NCI-H1417 treated with DMSO at 0.1 percent for 48 hours (cell line): Measurements from ENCODE around the gene AKAP13.

Experiments
- DNase-seq: peaks from one replicate; lab custom pipeline; 2025; lab: John Stamatoyannopoulos, UW

AKAP13 gene

DNA sequence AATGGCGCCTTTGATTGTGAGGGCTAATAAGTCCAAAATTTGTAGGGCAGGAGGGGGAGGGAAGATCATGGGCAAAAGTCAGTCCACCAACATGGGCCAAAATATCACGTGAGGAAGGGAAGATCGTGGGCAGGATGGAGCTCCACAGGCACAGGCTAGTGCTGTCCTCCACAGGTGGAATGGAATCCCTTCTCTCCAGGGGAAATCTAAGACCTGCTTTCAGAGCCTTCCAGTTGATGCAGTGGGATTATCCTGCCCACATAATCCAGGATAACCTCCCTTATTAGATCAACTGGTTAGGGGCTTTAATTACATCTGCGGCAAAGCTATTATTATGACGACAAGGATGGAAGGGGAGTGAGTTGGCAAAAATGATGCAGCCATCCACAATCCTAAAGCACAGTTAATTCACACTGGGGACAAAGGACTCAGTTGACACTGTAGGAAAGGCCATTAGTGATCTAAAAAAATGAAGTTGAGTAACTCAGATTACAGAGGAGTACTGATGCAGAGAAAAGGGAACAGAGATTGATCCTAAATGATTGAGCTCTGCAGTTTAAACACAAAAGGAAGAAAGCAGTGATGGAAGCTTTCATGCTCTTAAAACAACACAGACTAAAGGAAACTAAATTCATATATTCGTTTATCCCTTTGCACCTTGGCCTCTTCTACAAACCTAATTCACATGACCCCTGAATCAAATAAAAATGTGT lies 159.8 kb downstream of the AKAP13 start:
- no peak for DNase-seq

DNA sequence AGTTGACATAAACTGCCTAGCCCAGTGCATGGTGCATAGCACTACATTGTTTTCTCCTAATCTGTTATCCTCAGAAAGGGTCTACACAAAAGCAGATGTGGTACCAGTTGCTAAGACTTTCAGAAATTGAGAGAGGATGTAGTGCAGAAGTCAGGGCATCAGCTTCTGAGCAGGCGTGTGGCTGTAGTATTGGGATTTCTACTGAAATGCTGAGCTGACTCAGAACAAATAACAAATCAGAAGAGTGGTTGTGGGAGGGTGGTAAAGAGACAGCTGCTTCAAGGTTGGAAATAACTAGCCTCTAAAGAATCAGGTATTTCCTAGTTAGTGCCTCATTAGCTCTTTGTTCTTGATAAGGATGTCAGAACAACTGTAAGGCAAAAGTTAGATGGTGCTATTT lies 161.3 kb downstream of the AKAP13 start:
- no peak for DNase-seq

DNA sequence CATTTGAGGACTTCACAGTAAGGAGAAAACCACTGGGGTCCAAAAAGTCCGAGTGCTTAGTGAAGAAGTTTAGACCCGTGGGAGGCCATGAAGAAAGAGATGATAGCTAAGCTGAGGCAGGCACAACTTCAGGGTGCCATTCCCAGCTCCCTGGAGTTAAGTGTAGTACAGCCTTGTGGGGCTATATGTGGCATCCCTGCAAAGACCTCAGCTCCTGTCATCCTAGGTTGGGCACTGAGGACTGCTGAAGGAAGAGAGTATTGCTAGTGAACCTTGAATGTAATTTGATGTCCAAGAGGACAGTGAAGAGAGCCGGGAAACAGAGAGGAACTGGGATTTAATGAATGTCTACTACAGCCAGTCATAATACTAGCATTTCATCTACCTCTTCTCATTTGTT lies 162.1 kb downstream of the AKAP13 start:
- DNase-seq: no peak

DNA sequence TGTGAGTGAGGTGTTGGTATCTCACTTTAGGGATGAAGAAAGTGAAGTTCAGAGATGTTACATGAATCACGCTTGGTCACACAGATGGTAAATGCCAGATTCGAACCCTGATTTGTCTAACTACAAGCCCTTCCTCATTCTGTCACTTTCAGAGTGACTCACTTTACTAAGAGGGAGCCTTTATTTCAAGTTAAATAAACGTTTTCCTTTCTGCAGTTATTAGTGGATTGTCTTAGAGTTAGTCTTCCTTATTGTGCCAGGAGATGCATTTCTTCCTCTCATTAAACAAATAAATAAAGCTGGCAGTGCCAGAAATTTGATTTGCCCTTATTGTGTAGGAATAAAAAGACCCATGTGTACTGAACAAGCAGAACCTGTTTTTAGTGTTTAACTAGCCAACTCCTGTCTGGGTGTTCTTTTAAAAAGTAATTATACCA lies 162.5 kb downstream of the AKAP13 start:
- peak; percentile 93 for DNase-seq

DNA sequence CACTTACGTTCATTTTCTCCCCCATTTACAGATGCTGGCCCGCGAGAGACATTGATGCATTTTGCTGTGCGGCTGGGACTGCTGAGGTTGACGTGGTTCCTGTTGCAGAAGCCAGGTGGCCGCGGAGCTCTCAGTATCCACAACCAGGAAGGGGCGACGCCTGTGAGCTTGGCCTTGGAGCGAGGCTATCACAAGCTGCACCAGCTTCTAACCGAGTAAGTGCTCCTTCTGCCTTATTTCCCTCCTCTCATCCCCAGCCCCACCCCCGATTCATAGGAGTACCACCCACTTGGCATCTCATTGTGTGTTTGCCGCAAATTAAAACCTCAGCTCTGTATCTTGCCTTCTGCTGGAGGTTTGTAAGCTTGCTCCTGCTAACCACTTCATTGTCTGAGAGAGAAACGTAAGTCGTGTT lies 163.3 kb downstream of the AKAP13 start:
- peak; percentile 87 for DNase-seq

DNA sequence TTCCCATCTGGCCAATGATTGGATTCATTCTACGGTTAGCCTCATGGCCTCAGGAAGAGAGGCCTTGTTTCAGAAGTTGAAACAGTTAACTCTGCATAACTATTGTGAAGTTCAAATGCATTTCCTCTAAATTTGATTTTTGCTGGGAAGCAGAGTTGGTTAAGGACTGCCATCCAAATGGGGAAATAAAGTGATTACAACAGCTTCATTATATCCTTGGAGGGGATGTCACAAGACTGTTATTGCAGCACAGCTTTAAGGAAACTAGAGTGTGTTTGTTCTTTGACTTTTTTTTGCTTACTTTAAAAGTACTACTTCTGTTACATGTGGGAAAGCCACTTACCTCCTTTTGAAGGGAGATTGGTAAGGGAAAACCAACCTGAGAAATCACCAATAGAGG lies 164.8 kb downstream of the AKAP13 start:
- no peak for DNase-seq

DNA sequence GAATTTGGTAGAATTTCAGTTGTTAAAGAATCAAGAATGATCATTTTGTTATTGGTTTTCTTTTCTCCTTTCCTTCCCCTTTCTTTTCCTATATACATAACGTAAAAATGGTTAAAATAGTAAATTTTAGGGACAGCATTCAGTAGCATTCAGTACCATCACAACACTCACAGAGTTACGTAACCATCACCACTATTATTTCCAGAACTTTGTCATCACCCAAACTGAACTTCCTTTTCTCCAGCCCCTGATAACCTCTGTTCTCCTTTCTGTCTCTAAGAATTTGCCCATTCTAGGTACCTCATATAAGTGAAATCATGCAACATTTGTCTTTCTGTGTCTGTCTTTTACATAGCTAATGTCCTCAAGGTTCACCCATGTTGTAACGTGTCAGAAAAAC lies 165.3 kb downstream of the AKAP13 start:
- DNase-seq: no peak

DNA sequence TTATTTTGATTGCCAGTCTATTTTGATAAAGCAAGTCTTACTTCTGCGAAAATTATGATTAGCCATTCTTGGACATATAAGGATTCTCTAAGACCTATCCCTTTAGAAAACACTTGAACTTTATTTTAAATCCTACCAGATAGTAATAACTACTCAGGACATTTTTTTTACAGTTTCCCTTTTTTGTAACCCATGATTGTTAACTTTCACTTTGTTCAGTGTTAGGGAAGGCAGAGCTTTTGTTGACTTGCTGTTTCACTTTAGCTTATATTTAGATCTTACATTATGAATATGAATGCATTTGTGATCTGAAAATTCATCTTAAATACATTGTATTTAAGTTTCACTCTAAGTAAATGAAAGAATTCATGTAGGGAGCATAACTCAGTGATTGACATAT lies 167.0 kb downstream of the AKAP13 start:
- DNase-seq: no peak

DNA sequence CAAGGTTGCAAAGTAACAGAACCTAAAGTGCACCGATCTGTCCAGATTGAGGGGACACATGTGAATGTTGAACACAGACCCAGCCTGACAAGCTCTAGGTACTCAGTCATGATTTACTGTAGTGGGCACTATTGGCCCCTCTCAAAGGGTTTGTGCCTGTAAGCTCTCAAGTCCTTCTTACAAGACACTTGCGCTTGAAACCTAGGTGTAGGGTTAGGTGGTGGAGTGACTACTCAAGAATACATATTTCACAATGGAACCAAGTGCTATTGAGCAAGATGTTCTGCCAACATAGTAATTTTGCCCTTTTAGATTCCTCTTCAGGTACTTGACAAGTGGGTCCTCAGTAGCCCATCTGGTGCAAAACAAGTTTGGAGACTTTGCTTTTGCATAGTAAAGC lies 169.9 kb downstream of the AKAP13 start:
- no peak for DNase-seq

DNA sequence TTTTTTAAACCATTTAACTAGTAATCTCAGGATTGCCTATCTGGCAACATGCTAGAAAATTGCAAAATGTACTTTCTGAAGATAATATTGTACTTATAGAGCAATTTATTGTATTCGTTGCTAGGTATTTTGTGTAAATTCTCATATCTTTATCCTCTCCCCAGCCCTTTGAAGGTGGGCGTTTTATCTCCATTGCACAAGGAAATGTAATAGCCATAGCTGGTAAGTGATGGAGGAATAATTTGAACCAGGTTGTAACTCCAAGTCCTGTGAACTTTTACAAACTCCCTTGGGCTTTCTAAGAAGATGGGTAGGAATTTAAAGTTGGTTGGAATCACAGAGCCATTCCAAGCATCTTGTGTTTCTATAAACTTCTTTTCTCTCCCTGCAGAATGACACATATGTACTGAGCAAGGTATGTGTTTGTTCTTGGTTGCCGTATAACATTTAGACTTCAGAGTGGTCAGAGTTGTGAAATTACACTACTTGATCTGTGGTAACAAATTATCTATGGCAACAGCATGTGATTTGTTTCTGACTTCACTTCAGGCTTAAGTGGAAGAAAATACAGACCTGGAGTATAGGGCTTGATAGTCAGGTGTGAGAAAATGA lies 170.9 kb downstream of the AKAP13 start:
- DNase-seq: no peak

DNA sequence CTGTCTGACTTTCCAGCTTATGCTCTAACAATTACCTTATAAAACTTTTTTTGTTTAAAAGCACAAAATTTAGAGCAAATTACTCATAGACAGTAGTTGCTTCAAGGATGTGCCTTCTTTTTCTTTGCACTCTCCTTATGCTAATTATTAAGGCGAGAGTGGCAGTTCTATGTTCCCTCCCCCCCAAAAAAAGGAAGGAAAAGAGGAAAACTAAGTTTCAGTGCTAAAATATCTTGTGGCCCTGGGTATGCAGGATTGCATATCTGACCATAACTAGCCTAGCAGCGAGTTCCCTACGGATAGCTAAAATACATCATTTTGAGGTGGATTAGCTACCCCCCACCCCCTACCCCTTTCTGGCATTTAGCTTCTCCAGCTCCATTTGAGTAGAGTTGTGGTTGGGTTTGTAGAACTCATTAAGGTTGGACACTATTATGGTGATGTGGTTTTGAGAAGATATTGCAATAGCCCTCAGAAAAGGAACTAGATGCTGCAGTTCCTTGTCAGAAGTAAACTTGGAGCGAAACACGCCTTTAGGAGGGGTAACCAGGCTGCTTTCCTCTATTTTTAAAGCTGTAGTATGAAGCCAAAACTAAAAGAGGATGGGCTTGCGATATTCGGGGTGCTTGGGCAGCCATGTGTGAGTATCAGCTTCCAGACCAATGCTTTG lies 174.6 kb downstream of the AKAP13 start:
- no peak for DNase-seq

DNA sequence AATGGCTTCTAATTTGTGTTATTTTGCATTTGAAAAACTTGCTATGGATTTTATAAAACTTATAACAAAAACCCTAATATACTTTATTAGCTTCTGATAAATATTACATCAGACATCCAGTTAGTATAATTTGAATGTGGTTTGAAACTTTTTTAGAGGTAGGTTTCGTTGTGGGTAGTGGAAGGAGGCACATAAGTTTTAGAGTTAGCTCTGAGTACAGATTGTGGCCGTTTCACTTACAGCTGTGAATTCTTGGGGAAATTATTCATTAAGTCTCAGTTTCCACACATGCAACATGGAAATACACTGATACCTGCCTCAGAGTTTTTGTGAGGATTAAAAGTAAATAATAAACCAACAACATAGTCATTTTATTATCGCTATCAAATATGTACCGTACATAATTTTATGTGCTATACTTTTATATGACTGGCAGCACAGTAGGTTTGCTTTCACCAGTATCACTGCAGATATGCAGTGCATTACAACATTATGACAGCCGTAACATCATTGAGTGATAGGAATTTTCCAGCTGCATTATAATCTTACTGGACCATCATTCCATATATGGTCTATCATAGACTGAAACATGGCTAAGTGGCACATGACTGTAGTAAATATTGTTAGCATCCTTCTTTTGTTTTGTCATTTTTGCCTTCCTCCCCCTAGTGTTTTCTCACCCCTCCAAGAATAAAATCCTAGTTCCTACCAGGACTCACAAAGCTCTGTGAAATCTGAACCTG lies 175.6 kb downstream of the AKAP13 start:
- DNase-seq: no peak

DNA sequence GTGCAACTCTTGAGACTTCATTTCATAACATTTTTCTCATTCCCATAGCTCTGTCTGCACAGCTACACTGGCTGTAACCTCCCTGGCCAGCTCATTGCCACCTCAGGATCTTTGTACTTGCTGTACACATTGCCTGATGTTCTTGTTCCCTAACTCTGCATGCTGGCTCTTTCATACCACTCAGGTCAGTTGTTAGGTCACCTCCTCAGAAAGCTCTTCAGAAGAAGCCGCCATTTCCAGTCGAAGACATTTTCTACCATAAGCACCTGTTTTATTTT lies 176.2 kb downstream of the AKAP13 start:
- no peak for DNase-seq

DNA sequence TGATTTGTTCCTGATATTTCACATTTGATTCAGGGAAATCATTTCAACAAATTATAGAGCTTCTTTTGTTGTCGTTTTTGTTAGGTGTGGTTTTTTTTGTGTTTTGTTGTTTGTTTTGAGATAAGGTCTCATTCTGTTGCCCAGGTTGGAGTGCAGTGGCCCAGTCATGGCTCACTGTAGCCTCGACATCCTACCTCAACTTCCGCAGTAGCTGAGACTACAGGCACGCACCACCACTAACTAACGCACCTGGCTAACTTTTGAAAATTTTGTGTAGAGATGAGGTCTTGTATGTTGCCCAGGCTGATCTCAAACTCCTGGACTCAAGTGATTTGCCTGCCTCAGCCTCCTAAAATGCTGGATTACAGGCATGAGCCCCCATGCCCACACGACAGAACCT lies 177.0 kb downstream of the AKAP13 start:
- no peak for DNase-seq

DNA sequence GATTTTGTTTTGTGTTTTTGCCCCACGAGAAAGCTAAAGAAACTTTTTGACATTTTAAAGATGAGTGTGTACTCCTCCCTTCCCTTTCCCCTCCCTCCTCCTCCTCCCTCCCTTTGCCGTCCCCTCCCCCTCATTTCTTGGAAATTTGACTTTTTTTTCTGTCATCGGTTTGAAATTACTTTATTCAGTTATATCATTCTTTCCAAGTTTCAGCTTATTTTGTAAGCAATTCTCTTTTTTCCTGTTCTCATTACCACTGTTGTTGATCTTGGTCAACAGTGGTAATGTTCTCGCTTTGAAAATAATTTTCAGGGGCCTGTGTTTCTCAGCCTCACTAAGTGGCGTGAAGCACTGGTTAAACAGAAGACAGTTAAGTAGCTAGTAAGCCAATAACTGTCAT lies 178.4 kb downstream of the AKAP13 start:
- no peak for DNase-seq

DNA sequence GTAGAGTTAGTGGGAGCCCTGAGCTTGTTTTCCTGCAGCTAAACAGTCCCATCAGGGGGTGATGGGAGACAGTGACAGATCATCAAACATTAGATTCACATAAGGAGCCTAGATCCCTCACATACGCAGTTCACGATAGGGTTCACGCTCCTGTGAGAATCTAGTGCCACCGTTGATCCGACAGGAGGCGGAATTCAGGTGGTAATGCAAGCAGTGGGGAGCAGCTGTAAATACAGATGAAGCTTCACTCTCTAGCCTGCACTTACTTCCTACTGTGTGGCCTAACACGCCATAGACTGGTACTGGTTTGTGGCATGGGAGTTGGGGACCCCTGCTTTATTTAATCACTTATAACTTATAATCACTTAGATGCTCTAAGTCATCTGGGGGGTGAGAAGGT lies 179.1 kb downstream of the AKAP13 start:
- DNase-seq: no peak

DNA sequence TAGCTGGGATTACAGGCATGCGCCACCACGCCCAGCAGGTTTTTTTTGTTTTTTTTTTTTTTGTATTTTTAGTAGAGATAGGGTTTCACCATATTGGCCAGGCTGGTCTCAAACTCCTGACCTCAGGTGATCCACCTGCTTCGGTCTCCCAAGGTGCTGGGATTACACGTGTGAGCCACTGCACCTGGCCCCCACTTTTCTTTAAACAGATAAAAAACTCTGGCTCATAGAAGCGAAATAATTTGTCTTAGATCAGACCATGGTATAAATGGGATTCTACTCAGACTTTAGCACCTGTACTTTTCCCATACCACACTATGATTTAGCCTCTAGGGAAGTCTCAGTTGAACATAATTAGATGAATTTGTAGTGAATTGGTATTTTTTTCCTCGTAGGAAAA lies 182.4 kb downstream of the AKAP13 start:
- DNase-seq: no peak

DNA sequence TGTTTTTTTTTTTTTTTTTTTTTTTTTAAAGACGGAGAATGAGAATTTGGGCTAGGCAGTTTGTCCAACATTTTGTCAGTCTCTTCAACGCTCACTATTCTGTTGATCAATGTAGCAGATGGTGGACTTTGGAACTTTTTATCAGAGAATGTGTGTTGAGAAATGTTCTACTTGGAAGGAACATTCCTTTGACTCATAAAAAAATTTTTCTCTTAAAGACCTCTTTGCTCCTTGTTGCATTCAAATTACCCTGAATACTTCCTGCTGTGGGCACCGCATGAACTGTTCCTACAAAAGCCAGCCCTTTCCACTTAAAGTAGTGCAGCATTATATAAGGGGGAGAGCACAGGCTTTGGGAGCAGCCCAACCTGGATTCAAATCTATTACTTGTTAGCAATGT lies 182.9 kb downstream of the AKAP13 start:
- no peak for DNase-seq

DNA sequence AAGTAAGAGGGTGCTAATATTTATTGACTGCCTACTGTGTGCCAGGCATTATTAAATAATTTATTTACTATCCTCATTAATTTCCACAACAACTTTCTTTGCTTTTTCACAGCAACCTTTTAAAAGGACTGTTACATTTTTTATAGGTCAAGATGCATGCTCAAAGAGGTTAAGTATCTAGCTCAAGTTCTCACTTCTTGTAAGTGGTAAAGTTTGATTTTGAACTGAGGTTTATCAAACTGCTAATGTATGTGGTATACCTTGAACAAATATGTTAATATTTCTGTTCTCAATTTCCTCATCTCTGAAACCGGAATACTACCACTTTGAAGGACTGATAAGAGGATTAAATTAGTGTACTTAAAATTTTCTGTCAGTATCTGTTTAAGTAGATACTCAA lies 183.3 kb downstream of the AKAP13 start:
- DNase-seq: no peak

DNA sequence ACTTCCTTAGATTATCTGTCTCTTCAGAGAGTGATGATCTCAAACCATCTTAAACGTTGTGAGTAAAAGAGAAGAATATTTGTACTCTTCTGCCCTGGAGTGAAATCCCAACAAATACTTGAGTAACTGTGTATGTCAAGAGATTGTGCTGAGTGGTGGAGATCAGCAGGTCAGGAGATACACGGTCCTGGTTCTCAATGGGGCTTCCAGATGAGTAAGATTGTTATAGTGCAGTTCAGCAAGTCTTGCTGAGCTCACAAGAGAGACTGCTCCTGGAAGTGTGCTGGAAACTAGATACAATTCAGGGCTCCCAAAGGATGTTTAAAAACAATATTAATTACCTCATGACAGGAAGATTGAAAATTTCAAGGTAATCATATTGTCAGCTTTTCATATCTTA lies 184.3 kb downstream of the AKAP13 start:
- no peak for DNase-seq

DNA sequence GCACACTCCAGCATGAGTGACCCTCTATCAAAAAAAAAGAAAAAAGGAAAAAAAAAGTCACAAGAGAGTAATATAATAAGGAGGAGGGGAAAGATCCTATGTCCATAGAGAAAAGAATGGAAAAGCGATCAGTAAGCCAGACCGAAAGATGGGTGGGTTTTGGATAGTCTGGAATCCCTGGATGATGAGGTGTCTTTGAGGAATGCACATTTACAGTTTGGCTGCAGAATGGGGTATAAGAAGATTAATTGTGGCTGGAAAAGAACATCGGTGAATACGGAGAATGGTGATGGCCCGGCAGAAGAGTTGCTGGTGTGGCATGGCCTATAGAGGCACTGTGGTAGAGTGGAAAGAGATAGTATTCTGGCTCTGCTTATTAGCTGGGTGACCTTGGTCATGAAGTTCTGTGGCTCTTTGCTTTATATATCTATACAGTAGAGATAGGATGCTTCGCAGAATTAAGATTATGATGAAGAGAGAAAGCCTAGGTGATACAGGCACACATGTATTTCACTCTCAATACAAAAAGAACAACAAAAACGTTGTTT lies 187.9 kb downstream of the AKAP13 start:
- DNase-seq: no peak

DNA sequence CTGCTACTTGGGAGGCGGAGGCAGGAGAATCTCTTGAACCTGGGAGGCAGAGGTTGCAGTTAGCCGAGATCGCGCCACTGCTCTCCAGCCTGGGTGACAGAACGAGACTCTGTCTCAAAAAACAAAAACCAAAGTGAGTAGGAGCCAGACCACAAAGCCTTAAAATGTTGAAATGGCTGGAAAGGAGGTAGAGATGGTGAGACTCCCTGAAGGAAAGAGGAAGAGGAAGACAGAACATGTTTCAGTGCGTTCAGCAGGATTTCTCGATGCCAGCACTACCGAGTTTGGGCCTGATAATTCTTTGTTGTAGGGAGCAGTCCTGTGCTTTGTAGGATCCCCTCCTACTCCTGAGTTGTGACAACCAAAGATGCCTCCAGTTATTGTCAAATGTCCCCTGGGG lies 189.9 kb downstream of the AKAP13 start:
- no peak for DNase-seq

DNA sequence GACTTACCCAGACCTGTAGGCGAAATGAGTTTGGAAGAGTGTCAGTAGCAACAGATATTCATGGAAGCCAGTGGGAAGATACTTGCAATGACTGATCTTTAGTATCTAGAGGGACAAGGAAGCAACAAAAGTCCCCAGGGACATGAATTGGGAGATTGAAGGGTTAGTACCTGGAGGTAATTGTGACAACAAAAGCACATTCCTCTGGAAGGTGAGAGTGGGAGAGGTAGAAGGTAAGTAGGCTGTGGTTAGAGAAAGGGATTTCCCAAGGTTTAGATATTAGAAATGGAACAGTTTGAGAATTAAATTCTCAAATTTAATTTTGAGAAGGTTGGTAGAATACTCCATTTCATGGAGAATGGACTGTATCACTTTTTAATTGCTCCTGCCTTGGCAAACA lies 191.4 kb downstream of the AKAP13 start:
- DNase-seq: no peak
